Fibroblast of mammary gland (primary cell): ENCODE data around the gene SLN.

ENCODE experiments used
- DNase-seq: peaks from one replicate; pipeline ENCODE4 v3.0.0-alpha.2; 2010; ENCODE audit warnings: low read depth
- H3K4me3 ChIP-seq: 2 replicates; pipeline ENCODE4 v1.5.1; 2011; ENCODE audit warnings: low read depth, mild to moderate bottlenecking, low read length, moderate library complexity; ENCODE audit not compliant: control insufficient read depth
- CTCF ChIP-seq: conservative IDR thresholded peaks from 2 replicates; pipeline ENCODE4 v1.5.1; 2011; ENCODE audit warnings: low read depth, low read length, inconsistent platforms; ENCODE audit not compliant: control insufficient read depth, insufficient read depth

Gene SLN

GRCh38 chr11:107736546-107736945 is 24.7 kb upstream of the SLN start:
- no peak overlapping the region for H3K4me3 ChIP-seq
- no peak for DNase-seq
- TF ChIP-seq CTCF, result no peak

- DNase-seq, result peak; percentile 35
- no peak for TF ChIP-seq CTCF
- no peak overlapping the region for H3K4me3 ChIP-seq
These were observed 21.7 kb upstream of the SLN start for GRCh38 chr11:107733518-107733917.

GRCh38 chr11:107732689-107733051 is 20.8 kb upstream of the SLN start:
- DNase-seq, result peak; percentile 61
- no peak for TF ChIP-seq CTCF

GRCh38 chr11:107731941-107732688 is 20.3 kb upstream of the SLN start:
- peak; percentile 51 for DNase-seq
- no peak for TF ChIP-seq CTCF
- peak overlapping the region; percentile 11 for H3K4me3 ChIP-seq

More at GRCh38 chr11:107732689-107733051, 20.8 kb upstream of the SLN start:
- no peak overlapping the region for H3K4me3 ChIP-seq

- DNase-seq, result no peak
- no peak for TF ChIP-seq CTCF
- no peak overlapping the region for H3K4me3 ChIP-seq
These were observed 10.8 kb upstream of the SLN start for GRCh38 chr11:107722662-107723061.

- no peak overlapping the region for H3K4me3 ChIP-seq
- no peak for DNase-seq
- no peak for TF ChIP-seq CTCF
These were observed 9.4 kb upstream of the SLN start for GRCh38 chr11:107721207-107721606.
